HG02678 (cell line): Measurements from ENCODE around the gene CDC42EP1.

Source experiments
- ATAC-seq: cut with Tn5 transposase; IDR thresholded peaks from one replicate; pipeline ENCODE4 v1.9.1; 2021; ENCODE audit warnings: mild to moderate bottlenecking, moderate library complexity; ENCODE audit not compliant: unreplicated experiment

The CDC42EP1 gene

DNA sequence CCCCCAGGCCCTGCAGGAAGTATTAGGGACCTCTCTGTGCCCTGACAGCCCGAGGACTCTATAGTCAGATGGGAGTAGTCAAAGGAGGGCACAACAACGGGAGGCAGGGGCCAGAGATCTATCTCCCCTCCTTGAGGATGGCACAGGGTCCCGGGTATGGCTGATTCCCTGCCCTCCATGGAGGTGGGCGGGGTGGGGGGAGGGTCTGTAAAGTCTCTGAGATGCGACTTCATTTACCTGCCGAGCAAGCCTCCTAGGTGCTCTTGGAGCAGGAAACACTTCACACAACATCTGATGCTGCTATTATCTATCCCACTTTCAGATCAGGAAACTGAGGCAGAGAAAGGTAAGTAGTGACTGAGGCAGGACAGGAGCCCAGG, 769 bp upstream of the CDC42EP1 start:
- ATAC-seq, result no peak

DNA sequence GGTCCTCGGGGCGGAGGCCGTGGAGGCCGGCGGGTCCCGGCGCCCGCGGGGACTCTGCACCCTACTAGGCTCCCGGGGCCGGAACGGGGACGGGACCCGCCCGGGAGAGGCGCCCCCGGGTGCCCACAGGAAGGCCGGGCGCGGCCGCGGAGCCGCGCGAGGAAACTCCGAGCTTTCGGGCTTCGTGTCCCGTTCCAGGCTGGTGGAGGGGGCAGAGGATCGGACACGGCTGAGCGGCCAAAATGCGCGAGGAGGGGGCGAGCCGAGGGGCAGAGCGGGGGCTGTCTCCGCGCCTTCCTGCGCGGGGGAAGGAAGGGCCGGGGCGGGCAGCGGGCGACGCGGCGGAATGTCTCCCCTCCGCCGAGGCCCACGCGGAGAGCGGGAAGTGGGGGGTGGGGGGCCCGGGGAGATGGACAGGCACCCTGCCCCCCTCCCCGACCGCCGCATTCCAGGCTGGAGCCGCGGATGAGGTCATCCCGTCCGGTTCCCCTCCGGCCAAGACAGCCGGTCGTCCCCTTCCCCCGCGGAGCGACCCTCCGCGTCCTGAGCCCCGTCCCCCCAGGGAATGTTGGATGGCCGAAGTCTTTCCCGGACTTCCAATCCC, 430 bp downstream of the CDC42EP1 start:
- no peak for ATAC-seq

DNA sequence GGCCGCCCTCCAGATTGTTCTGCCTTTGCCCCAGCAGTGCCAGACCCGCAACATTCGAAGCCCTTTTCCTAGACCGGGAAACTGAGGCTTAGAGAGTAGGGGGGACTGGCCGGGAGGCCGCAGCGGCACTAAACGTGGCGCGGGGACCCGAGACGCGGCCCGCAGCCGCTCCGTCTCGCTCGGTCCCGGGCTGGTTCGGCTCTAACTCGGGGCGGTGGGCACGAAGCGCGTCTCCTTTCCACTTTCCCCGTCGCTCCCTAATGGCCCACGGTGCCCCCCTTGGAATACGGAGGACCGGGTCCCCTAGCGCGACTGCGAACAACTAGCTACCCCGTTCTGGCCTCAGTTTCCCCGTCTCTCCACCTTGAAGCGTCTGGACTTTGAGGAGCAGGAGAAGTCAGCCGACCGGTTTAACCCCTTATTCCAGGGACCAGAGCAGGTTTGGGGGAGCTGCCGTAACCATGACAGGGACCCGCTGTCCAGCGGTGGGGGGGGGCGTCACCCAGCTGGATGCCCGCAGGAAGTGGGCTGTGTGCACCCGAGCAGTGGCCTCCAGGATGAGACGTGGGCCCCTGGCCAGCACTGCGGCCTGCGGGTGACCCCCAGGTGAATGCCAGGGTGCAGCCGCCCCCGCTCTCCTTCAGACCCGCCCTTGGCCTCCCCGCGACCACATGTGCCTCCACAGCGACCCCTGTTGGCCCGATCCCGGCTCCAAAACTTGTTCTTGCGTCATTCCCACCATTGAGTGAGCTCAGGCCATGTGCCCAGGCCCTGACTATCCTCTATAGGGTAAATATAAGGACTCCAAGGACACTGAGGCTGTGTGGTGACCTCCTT, 1.1 kb downstream of the CDC42EP1 start:
- ATAC-seq, result no peak

DNA sequence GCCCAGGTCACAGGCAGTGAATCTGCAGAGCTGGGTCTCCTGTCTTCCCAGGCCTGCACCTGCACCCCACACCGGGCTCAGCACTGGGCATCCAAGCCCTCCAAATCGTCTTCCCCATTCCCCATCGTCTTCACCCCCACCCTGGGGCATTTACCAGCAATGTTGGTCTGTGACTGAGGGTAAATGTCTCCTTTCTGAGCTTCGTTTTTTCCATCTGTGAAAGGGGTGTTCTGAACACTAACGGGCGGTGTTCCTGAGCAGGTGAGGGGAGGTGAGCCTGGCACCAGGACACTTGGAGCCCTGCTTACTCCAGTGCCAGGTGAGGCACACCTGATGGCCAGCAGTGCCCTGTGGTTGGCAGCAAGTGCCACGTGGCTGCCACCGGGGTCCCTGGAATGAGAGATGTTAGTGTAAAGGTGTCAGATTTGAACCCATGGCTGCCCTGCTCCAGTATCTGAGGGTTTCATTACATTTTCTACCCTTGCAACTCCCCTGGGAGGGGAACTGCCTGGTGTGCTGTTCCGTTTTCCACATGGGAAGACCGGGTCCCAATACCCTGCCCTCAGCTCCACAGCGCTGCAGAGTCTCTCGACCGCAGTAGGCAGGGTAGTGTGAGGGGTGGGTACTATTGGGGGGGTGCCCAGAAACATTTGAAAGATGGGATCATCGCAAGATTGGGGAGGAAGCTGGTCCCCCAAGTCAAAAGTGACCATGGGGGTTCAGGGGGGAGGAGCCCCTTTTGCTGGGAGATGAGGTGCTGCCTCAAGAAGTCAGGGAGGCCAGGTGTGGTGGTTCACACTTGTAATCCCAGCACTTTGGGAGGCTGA, 2.0 kb downstream of the CDC42EP1 start:
- no peak for ATAC-seq

DNA sequence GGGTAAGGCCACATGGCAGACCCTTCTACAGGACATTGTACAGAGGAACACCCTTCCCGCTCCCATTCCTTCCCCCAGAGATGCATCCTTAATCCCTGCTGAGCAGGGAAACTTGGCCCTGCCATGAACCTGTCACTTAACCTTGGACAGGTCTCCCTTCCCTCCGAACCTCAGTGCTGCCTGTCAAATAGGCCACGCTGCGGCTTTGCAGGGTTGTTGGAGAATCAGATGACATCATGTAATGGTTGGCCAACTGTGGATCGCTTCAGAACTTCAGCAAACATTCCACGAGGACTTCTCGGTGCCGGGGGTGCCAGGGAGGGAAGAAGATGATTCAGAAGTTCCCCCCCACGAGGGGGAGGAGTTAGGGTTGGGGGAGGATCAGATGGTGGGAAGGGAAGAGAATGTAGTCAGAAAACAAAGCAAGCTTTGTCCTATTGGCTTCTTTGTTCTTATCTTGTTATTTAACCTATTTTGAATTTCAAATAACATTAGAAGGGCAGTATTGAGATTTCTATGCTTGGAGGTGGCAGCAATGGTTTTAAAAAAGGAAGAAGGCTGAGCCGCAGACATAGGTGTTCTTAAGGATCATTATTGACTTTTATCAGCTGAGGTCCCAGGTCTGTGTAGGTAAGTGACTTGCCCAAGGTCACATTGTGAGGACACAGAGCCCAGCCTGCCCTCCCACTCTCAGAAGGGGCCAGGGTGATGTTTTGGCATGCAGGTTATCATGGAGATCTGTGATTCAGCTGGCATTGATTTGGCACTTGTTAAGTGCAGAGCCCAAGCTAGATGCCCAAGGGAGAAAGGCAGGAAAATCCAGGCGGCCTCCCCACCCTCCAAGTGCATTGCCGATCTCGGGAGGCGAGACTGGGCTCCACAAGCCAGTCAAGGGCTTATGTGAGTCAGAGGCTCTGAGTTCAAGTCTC, 3.1 kb downstream of the CDC42EP1 start:
- ATAC-seq, result no peak

DNA sequence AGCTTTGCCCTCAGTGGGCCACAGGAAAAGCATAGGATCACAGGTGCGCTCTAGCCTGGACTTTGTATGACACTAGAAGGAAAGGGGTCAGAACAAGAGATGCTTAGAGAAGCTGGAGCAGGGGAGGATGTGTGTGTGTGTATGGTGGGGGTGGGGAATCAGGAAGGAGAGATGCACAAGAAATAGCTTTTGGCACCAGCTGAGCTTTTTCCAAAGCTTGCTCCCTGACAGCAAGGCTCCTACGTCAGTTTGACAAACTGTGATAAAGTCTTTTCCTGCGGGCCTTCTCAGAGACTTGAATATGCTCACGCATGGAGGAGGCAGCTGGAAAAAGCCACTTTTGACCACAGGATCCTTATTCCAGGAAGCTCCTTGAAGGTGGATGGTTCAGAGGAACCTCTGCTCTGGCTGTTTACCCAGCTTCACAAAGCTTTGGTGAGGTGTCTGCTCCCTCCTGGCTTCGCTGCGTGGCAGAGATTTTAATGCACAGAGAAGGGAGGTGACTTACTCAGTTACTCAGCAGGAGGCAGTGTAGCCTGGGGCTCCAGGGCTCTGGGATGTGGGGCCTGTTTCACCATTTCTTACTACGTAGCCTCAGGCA, 3.9 kb downstream of the CDC42EP1 start:
- no peak for ATAC-seq

GRCh38 chr22:37565830-37566229, 5.5 kb downstream of the CDC42EP1 start:
- ATAC-seq, result no peak

- ATAC-seq, result no peak
Measured at GRCh38 chr22:37566329-37566837, 6.1 kb downstream of the CDC42EP1 start.

DNA sequence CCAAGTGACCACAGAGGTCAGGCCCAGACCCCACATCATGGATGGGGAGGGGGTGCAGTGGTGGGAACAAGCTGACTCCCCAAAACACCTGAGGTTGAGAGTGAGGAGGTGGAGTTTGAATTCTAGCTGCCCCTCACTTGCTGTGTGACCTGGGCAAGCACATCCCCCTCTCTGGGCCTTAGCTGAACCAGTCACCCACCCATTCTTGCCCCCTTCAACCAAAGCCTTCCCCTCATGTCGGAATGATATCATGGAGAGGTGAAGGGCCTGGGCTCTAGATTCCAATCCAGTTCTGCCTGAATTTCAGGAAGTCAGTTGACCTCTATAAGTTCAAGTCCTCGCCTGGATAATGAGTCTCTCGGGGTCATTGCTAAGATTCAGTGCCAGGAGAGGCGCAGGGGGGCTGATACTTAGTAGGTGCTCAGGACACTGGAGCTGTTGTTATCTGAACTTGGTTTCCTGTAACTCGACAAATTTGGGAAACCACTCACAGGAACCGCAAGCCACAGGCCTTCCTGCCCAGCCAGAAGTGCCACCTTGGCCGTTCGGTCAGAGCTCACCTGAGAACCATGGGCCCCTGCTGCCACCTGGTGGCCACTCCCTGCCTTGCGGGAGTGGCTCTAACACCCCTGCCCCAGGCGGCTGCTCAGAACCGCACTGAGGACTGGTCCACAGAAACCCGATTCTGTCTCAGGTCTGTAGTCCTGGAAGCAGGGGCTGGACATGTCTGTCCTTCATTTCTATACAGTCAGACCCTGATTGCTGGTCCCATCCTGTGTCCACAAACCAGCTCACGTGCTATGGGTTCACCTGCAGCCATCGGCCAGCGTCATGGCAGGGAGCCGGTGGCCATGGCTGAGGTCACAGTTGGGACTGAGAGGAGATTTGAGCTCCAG, 6.9 kb downstream of the CDC42EP1 start:
- ATAC-seq, result no peak

DNA sequence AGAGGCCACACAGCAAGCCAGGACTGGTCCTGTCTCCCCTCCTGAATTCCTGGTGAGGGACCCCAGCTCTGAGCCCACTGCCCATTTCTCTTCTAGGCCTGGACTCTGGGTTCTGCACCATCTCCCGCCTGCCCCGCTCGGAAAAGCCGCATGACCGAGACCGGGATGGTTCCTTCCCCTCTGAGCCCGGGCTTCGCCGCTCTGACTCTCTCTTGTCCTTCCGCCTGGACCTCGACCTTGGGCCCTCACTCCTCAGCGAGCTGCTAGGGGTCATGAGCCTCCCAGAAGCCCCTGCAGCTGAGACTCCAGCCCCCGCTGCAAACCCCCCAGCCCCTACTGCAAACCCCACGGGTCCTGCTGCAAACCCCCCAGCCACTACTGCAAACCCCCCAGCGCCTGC, 7.7 kb downstream of the CDC42EP1 start:
- no peak for ATAC-seq

GRCh38 chr22:37568448-37569008, 8.2 kb downstream of the CDC42EP1 start:
- ATAC-seq, result no peak

- ATAC-seq, result no peak
Measured at GRCh38 chr22:37569009-37569920, 9.0 kb downstream of the CDC42EP1 start.

DNA sequence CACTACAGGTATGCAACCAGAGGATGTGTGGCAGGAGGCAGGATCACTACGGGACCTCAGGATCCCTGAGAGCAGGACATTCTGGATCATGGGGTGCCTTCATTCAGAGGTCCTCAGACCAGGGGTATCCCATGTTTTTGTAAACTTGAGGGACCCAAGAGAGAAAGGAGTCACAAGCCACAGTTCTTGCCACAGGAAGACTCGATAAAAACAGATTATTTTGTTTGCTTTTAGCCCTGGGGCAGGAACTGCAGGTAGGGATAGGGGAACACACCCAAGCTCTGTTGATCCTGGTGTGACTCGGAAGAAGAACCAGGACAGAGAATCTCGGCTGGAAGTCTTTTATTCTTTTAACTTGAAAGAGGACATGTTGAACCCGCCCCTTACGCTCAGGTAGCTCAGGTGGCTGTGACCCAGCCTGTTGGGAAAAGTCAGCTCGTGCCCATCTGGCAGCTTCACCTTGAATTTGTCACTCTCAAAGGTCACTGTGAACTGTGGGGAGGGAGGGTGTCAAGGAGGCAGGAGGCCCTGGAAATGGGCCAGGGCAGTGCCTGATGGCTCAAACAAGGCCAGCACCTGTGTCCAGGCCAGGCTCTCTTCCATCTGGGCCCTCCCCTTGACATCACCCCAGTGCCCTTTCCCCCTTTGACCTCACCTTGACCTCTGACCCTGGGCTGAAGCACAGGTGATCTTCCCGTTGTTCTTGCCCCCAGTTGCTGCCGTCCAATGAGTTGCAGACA, 9.8 kb downstream of the CDC42EP1 start:
- ATAC-seq, result no peak

DNA sequence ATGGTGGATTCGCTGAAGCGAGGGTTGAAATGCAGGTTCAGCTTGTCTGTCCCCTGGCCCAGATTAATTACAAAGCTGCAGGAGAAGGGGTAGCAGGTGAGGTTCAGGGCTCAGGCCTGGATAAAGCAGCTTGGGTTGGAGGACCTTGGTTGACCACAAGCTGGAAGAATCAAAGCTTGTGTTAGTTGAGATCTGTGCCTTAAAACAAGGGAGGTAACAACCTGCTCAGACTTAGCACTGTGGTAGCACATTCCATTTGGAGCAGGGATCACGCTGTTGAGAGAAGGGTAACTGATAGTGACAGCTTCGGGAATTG, 10.3 kb downstream of the CDC42EP1 start:
- ATAC-seq, result no peak

- no peak for ATAC-seq
Measured at GRCh38 chr22:37571258-37571991, 11.1 kb downstream of the CDC42EP1 start.

GRCh38 chr22:37571992-37572373, 11.7 kb downstream of the CDC42EP1 start:
- no peak for ATAC-seq
